EL (cell line): Measurements from ENCODE around the gene ALDH7A1.

Experiments
- DNase-seq: peaks from one replicate; pipeline ENCODE4 v3.0.0-alpha.2; 2016

The ALDH7A1 gene

DNA sequence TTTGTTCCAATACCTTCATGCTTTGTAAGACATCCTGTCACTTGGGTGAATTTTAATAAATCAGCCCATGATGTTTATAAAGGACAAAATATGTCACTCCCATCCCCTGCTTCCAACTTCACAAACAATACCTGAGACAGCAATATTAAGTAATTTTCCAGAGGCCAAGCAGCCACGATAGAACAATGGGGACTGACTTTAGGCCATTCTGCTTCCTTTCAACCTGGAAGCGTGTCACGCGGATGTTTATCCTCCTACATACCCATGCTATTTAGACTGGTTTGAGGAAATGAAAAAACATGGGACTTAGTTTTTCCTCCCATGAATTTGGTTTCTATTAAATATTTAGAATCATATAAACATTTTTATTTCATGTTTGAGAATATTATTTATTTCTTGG is 88.9 kb downstream of the ALDH7A1 start:
- DNase-seq: no peak

DNA sequence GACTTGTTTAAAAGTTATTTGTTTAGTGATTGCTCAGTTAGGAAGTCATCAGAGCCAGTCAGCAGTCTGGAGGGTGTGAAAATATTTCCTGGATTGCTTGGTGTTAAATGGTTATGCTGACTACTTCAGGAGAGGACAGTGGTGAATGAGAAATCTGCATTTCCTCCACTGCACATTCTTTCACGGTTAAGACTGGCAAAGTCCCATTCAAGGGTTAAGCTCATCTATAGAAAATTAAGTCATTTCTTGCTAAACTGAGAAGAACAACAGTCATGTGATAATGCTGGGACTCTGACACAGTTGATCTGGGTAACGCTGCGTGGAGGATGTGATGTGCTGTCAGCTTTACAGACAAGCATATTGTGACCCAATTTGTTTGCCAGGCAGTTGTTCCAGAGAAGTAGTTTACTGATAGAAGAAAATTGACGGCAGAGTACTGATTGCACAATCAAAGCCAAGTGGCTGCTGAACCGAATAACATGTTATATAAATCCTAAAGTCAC is 91.4 kb downstream of the ALDH7A1 start:
- DNase-seq: no peak

DNA sequence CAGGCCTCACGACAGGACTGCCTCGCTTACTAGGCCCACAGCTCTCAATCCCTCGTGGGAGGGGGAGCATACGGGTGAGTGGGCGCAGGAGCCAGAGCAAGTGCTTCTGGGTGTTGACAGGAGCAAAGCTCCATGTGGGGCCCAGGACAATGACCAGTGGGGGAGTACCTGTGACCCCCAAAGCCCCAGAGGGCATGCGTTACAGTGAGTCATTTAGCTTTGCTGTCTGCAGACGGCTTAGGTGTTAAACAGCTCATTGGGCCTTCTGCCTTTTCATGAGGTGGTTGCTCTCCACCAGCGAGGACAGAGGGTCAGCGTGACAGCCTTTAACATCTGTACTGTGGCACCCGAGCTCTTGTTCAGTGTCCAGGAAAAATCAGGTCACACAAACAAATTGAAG is 93.6 kb downstream of the ALDH7A1 start:
- no peak for DNase-seq

DNA sequence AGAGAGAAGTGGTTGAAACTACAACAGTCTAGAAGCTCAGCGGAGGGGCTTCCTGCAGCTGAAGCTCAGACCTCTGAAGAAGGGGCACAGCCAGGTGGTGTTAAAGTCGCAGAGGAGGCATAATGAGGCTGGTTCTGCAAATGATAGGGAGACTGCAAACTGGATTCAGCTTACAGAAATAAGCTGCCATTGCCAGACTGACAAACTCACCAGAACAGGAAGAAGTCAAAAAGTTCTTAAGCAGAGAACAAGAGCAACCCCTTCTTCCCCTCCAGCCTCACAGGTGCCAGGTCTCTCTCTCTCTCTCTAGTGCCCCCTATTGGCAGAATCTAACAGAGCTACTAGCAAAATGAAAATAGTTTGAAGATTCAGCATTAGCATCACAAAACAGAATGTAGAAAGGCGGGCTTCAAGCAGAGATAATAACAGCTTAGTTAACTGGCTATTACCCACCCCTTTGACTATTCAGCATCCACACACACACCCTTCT is 95.1 kb downstream of the ALDH7A1 start:
- peak; percentile 44 for DNase-seq

DNA sequence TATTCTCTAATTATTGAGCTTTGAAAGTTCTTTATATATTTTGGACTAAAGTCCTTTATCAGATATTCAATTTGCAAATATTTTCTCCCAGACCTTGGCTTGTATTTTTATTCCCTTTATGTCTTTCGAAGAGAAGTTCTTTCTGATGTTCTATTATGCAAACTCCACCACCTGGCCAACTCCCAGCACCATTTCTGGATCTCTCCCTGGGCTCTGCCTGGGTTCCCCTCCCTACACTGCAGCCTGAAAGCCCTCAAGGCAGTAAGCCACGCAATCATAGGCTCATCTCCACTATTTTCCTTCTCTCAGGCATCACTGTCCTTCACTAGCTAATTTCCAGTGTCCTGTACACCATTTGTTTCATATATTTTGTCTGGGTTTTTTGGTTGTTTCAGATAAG is 95.7 kb downstream of the ALDH7A1 start:
- DNase-seq: no peak

DNA sequence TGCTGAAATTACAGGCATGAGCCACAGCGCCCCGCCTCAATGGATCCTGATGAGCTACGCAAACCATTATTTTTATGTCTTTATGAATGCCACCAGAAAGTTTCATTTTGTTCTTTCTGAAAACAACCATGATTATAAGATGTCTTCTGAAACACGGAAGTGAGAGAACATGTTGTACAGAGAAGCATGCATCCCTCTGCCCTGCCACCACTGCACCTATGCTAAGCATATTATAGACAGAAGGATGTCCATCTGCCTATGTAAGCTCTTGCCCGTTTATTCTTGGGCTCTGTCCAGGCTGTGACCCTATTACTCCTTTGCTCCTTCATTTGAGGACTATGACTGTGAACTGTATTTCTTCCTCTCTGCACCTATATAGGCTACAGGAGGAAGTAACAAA is 97.5 kb downstream of the ALDH7A1 start:
- no peak for DNase-seq

DNA sequence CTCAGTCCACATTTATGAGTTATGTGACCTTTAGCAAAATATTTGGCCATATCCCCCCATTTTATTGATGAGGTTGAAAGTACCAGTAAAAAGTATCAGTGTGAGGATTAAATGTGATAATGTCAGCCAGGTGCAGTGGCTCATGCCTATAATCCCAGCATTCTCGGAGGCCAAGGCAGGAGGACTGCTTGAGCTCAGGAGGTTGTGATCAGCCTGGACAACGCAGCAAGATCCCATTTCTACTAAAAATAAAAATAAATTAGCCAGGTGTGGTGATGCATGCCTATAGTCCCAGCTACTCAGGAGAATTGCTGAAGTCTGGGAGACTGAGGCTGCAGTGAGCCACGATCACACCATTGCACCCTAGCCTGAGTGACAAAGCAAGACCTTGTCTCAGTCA is 100.6 kb downstream of the ALDH7A1 start:
- DNase-seq: no peak

DNA sequence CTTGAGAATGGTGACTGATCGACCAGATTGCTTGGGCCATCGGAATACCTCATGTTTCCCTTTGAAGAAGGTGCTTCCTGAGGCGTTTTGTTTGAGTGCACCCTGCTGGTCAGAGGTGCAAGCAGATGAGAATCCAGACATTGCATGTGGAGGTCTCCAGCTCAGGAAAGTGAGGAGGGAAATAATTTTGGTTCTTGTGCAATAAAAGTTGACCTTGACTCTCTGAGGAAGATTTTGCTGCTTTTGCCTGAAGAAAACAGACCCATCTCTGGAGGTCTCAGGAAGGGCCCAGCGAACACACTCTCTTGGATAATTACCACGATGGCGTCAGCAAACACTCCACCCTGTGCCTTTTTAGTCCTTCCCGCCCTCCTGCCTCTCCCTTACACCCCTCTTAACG is 102.1 kb downstream of the ALDH7A1 start:
- peak; percentile 25 for DNase-seq

DNA sequence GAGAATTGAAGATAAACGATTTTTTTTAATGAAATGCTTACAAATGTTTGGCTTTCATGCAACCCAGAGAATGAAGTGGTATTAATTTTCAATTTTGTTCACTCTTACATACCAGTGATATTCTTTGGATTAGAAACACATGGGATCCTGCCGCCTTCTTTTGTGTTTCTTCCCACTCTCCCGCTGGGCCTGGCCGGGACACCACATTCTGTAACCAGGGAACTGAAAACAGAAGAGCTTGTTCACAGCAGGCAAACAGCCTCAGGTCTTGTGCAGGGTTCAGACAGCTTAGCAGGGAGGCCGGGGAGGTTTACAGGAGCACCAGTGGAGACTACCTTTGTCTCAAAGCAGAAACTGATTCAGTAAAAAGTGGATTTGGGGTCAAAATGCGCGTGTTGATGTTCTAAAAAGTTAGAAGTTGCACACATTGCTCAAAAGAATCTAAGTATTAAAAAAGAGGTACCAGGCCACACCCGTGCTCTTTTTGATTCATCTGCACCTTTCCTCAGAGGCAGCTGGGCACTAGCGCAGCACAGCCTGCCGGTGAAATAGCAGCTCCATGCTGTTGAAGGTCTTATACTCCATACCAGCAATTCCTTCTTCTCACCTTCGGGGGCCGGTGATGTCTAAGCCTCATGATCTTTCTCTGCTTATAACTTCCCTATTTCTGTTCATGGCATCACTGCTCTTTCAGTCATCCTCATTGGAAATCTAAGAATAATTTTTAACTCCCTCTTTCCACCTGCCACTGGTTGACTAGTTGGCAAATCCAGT is 104.7 kb downstream of the ALDH7A1 start:
- DNase-seq: no peak

DNA sequence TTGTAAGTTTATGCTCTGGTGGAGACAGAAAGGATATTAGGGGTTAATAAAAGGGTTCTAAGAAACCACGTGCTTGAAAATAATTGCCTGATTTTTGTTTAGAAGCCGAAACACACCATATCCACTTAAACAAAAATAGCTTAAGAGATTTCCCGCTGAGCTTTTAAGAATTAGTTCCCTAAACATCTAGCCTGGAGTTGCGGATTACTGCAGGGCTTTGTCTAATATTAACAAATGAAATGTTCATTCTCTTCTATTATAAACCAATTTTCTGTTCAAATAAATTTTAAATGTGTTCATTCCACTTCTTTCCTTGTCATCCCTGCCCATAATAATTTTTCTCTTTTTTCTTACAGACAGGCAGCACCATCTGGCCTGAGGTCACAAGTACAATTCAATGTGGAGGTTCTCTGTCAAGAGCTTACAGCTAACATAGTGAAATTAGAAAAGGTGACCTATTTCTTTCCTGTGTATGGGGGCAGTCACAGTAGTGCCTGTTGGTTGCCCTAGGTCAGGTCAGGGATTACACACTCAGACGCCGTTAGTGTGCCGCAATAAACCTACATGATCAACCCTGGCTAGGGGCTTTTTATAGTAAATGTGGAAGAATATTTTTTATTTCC is 106.5 kb downstream of the ALDH7A1 start:
- no peak for DNase-seq

DNA sequence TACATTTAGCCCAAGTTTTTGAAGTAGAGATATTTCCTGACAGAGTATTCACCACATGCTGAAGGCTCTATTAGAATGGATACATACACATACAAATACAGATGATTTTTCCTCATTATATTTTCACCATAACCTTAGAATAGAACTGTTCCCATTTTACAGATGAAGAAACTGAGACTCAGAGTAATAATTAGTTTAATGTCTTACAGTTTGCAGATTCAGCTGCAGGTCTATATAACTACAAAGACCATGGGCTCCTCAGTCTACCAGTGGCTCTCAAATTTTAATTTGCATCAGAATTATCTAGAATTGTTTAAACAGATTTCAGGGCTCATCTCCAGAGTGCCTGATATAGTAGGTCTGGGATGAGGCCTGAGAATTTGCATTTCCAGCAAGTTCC is 107.4 kb downstream of the ALDH7A1 start:
- DNase-seq: no peak

DNA sequence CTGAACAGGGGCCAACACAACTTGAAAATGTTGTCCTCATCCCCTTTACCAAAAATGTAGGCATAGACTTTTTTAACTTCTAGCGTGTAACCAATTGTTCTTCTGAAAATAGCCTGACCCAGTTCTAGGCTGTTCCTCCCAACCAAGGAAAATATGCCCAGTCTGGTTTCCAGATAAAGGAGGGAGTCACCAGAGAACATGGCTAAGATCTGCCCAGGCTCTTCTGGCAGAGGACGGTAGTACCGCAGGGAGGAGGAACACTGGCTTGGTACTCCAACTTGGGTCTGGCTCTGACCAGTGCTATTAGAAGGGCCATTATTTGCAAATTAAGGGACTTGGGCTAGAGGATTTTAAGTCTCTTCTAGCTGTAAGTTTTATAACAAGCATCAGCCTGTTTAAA is 108.7 kb downstream of the ALDH7A1 start:
- no peak for DNase-seq

DNA sequence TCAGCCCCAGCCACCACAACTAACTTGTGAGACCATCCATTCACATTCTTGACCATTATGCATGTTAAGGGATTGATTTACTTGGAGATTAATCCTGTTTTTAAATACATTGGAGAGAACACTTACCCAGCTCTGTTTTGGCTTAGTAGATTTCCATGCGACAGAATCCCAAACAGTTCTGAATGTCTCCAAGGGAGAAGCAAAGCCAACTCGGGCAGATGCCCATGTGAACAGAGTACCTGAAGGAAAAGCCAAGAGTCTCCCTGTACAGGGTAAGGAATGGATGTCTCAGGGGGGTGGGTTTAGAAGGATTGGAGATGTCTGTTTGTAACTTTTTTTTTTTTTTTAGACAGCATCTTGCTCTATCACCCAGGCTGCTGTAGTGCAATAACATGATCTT is 110.8 kb downstream of the ALDH7A1 start:
- DNase-seq: no peak

DNA sequence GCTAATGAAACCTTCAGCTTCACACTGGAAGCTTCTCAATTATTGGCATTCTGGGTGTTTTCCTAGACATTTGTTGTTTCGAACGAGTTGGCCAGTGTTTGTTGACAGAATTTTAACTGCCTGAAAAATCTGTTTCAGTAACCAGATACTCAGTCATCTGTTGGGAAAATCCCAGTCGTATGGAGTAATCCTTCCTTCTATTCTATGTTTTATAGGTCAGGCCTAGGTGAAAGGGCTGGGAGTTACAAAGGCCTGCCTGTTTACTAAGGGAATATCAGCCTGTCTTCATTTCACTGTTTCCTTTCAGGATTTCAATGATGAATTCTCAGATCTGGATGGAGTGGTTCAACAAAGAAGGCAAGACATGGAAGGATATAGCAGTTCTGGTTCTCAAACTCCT is 111.9 kb downstream of the ALDH7A1 start:
- no peak for DNase-seq

DNA sequence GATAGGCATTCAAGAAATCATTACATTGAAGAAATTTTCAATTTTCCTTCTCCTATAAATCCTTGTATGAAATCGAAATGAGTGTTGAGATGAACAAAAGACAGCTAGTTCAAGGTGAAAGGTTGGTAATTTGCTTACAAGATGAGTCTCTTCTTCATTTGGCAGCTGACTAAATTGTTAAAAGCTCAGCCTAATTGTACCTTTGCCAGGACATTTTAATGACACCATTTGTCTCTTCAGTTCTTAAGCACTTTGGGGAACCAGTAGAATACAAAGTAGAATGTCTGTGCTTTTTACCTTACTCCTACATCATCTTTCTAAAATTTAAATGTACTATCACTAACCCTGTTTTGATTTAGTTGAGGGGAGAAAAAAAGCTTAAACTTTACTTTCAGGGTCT is 112.4 kb downstream of the ALDH7A1 start:
- no peak for DNase-seq

DNA sequence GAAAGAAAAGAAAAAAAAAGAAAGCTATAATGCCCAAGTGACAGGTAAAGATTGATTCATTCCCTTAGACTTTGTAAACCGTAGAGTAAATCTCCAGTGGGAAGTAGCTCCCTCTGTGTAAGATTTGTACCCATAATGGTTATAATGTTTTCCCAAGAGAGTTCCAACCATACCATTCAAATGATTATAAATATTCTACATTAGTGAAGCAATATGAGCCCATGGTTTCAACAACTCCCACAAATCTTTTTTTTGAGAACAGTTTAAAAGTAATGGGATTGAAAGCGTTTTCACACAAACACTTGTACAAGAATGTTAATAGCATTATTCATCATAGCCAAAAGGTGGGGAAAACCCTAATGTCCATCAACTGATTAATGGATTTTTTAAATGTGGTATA is 113.8 kb downstream of the ALDH7A1 start:
- DNase-seq: peak; percentile 40
